NCI-H1105 (cell line): ENCODE data around the gene ADGRG7.

Experiments
- DNase-seq: peaks from one replicate; lab custom pipeline; 2025; lab: John Stamatoyannopoulos, UW

The ADGRG7 gene

GRCh38 chr3:100600181-100601042 lies 9.0 kb upstream of the ADGRG7 start:
- DNase-seq, result peak; percentile 8

- no peak for DNase-seq
Measured at GRCh38 chr3:100602506-100603444, 6.6 kb upstream of the ADGRG7 start.

GRCh38 chr3:100603469-100603868 lies 5.9 kb upstream of the ADGRG7 start:
- DNase-seq, result no peak

- no peak for DNase-seq
Measured at GRCh38 chr3:100605358-100605757, 4.0 kb upstream of the ADGRG7 start.

- DNase-seq, result no peak
Measured at GRCh38 chr3:100606894-100607512, 2.4 kb upstream of the ADGRG7 start.

- no peak for DNase-seq
Measured at GRCh38 chr3:100609963-100610362, 562 bp downstream of the ADGRG7 start.

- no peak for DNase-seq
Measured at GRCh38 chr3:100611221-100611620, 1.8 kb downstream of the ADGRG7 start.

GRCh38 chr3:100613721-100614390 lies 4.5 kb downstream of the ADGRG7 start:
- DNase-seq, result no peak

- DNase-seq, result no peak
Measured at GRCh38 chr3:100614941-100615340, 5.5 kb downstream of the ADGRG7 start.

GRCh38 chr3:100615684-100616083 lies 6.3 kb downstream of the ADGRG7 start:
- DNase-seq, result no peak

GRCh38 chr3:100621251-100621650 lies 11.8 kb downstream of the ADGRG7 start:
- DNase-seq, result no peak

- DNase-seq, result no peak
Measured at GRCh38 chr3:100627491-100627890, 18.1 kb downstream of the ADGRG7 start.

- DNase-seq, result no peak
Measured at GRCh38 chr3:100629421-100630127, 20.2 kb downstream of the ADGRG7 start.

GRCh38 chr3:100630664-100631063 lies 21.3 kb downstream of the ADGRG7 start:
- no peak for DNase-seq

- DNase-seq, result no peak
Measured at GRCh38 chr3:100631236-100631635, 21.8 kb downstream of the ADGRG7 start.

GRCh38 chr3:100634493-100635272 lies 25.3 kb downstream of the ADGRG7 start:
- no peak for DNase-seq

GRCh38 chr3:100635273-100635701 lies 25.9 kb downstream of the ADGRG7 start:
- DNase-seq, result no peak

- no peak for DNase-seq
Measured at GRCh38 chr3:100637197-100637631, 27.8 kb downstream of the ADGRG7 start.

- DNase-seq, result no peak
Measured at GRCh38 chr3:100640633-100641032, 31.2 kb downstream of the ADGRG7 start.

GRCh38 chr3:100641471-100642032 lies 32.2 kb downstream of the ADGRG7 start:
- DNase-seq, result no peak
